Mesenchymal stem cell (in vitro differentiated cells and primary cell): ENCODE results near the gene PDE3B.

Experiments used
- DNase-seq: peaks from one replicate; pipeline ENCODE4 v3.0.0-alpha.2; 2013
- H2AFZ ChIP-seq: one replicate; pipeline ENCODE4 v1.6.1; 2013; ENCODE audit warnings: low read depth, mild to moderate bottlenecking, control low read depth, inconsistent platforms, low read length, moderate library complexity
- H2AK5ac ChIP-seq: 2 replicates; pipeline ENCODE4 v1.6.1; 2013; ENCODE audit warnings: low read length, moderate library complexity, mild to moderate bottlenecking, inconsistent platforms; ENCODE audit not compliant: severe bottlenecking
- H2BK120ac ChIP-seq: one replicate; pipeline ENCODE4 v1.6.1; 2013; ENCODE audit warnings: low read depth, mild to moderate bottlenecking, inconsistent platforms, low read length, moderate library complexity
- H2BK12ac ChIP-seq, 2 experiments: one replicate each; pipeline ENCODE4 v1.6.1; 2013; ENCODE audit warnings: inconsistent platforms in 2 of 2, low read length in 2 of 2, mild to moderate bottlenecking in 2 of 2, moderate library complexity in 2 of 2, control low read depth in 1 of 2
- H2BK15ac ChIP-seq: one replicate; pipeline ENCODE4 v1.6.1; 2013; ENCODE audit warnings: mild to moderate bottlenecking, low read depth, inconsistent platforms; ENCODE audit not compliant: poor library complexity, severe bottlenecking
- H2BK5ac ChIP-seq: 2 replicates; pipeline ENCODE4 v1.6.1; 2013; ENCODE audit warnings: low read depth, mild to moderate bottlenecking, low read length, control low read depth, inconsistent platforms; ENCODE audit not compliant: poor library complexity, severe bottlenecking
- H3K14ac ChIP-seq, 2 experiments: one replicate each; pipeline ENCODE4 v1.6.1; 2013; ENCODE audit warnings: inconsistent platforms in 2 of 2, low read length in 2 of 2, control low read depth in 1 of 2, mild to moderate bottlenecking in 1 of 2, moderate library complexity in 1 of 2
- H3K18ac ChIP-seq, 2 experiments: one replicate each; pipeline ENCODE4 v1.6.1; 2013; ENCODE audit warnings: inconsistent platforms in 2 of 2, low read length in 2 of 2, control low read depth in 1 of 2, low read depth in 1 of 2, mild to moderate bottlenecking in 1 of 2
- H3K23ac ChIP-seq, 2 experiments: one replicate each; pipeline ENCODE4 v1.6.1; 2013; ENCODE audit warnings: inconsistent platforms in 2 of 2, low read length in 2 of 2, mild to moderate bottlenecking in 2 of 2, moderate library complexity in 2 of 2, control low read depth in 1 of 2
- H3K27ac ChIP-seq: 2 replicates; pipeline ENCODE4 v1.5.1; 2013; ENCODE audit warnings: mild to moderate bottlenecking, moderate library complexity, low read length, control low read depth, inconsistent platforms; ENCODE audit not compliant: poor library complexity, severe bottlenecking
- H3K27me3 ChIP-seq, 2 experiments: 2 replicates each; pipeline versions ENCODE4 v1.6.1 to v1.7.0; 2013; ENCODE audit warnings: low read length in 2 of 2, mild to moderate bottlenecking in 2 of 2, moderate library complexity in 2 of 2, control low read depth in 1 of 2, inconsistent platforms in 1 of 2; ENCODE audit not compliant: control insufficient read depth in 1 of 2, insufficient read depth in 1 of 2
- H3K36me3 ChIP-seq, 2 experiments: 2 replicates each; pipeline versions ENCODE4 v1.6.1 to v1.7.0; 2013; ENCODE audit warnings: low read length in 2 of 2, control low read depth in 1 of 2, inconsistent platforms in 1 of 2, low read depth in 1 of 2, mild to moderate bottlenecking in 1 of 2; ENCODE audit not compliant: insufficient read depth in 2 of 2, control insufficient read depth in 1 of 2
- H3K4ac ChIP-seq, 2 experiments: one replicate each; pipeline ENCODE4 v1.6.1; 2013; ENCODE audit warnings: inconsistent platforms in 2 of 2, low read length in 2 of 2, mild to moderate bottlenecking in 2 of 2, moderate library complexity in 2 of 2, control low read depth in 1 of 2, low read depth in 1 of 2
- H3K4me1 ChIP-seq: 2 replicates; pipeline ENCODE4 v1.6.1; 2013; ENCODE audit warnings: low read depth, low read length, control low read depth; ENCODE audit not compliant: control insufficient read depth, insufficient read depth
- H3K4me2 ChIP-seq: 2 replicates; pipeline ENCODE4 v1.6.1; 2013; ENCODE audit warnings: low read length, mild to moderate bottlenecking, inconsistent platforms; ENCODE audit not compliant: poor library complexity, severe bottlenecking
- H3K4me3 ChIP-seq, 2 experiments: 2 replicates each; pipeline versions ENCODE4 v1.5.1 to v1.7.0; 2013; ENCODE audit warnings: low read length in 2 of 2, mild to moderate bottlenecking in 2 of 2, control low read depth in 1 of 2, low read depth in 1 of 2; ENCODE audit not compliant: insufficient read depth in 1 of 2
- H3K79me1 ChIP-seq: replicated peaks from 2 replicates; pipeline ENCODE4 v1.6.1; 2013; ENCODE audit warnings: mild to moderate bottlenecking, control low read depth, low read length, inconsistent platforms; ENCODE audit not compliant: poor library complexity, severe bottlenecking
- H3K9ac ChIP-seq: 2 replicates; pipeline ENCODE4 v1.7.0; 2013; ENCODE audit warnings: mild to moderate bottlenecking, low read length, moderate library complexity
- H3K9me3 ChIP-seq: 2 replicates; pipeline ENCODE4 v1.7.0; 2013; ENCODE audit warnings: mild to moderate bottlenecking, low read length; ENCODE audit not compliant: control insufficient read depth
- H4K8ac ChIP-seq: one replicate; pipeline ENCODE4 v1.6.1; 2013; ENCODE audit warnings: inconsistent platforms, mild to moderate bottlenecking, low read length, moderate library complexity
- H4K91ac ChIP-seq: one replicate; pipeline ENCODE4 v1.6.1; 2013; ENCODE audit warnings: mild to moderate bottlenecking, low read length, inconsistent platforms
- WGBS: methylation state at CpG from one replicate; pipeline ENCODE4 v1.1.7; 2013; ENCODE audit warnings: mixed read lengths; 5-methylcytosine and 5-hydroxymethylcytosine counted together

PDE3B gene

GRCh38 chr11:14852571-14853177 lies 209.1 kb downstream of the PDE3B start:
- Histone ChIP-seq H3K4me3 (no peak overlapping the region), H3K36me3 (no peaks in the 10 kb centered on the region), H3K23ac (no peak overlapping the region), H3K79me1 (no peaks in the 10 kb centered on the region), H3K14ac (no peak overlapping the region), H2BK5ac (no peak overlapping the region), H3K27ac (no peak overlapping the region), H2AFZ (no peak overlapping the region), H2AK5ac (no peak overlapping the region), H3K4me2 (no peak overlapping the region), H3K9me3 (no peaks in the 10 kb centered on the region), H3K27me3 (no peaks in the 10 kb centered on the region), H3K9ac (no peak overlapping the region), H3K4ac (no peak overlapping the region), H4K8ac (no peak overlapping the region), H2BK120ac (no peak overlapping the region), H2BK15ac (no peak overlapping the region), H4K91ac (no peak overlapping the region), H3K4me1 (no peaks in the 10 kb centered on the region), H2BK12ac (no peak overlapping the region), H3K18ac (no peak overlapping the region)
- WGBS, result 93% methylated on average over 3 of the region's 4 CpGs
- DNase-seq, result no peak

DNA sequence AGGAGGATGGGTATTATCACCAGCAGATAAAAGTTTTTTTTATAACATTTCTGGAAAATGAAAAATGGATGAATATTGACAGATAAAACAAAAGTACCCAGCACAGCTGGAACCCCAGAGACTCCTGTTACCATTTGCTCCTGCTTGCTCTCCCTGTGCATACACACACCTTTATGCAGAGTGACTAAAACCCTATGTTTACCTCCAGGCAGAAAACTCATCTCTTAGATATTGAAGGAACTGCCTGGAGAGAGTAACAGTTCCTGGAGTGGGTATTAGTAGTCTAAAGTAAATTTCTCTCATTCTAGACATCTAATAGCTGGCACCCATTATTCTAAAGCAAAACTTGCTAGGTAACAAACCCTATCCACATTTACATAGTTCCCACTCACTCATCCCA lies 210.5 kb downstream of the PDE3B start:
- Histone ChIP-seq H4K91ac (no peak overlapping the region), H3K27ac (no peak overlapping the region), H3K4me2 (no peak overlapping the region), H4K8ac (no peak overlapping the region), H3K4me3 (no peak overlapping the region), H2BK5ac (no peak overlapping the region), H3K14ac (no peak overlapping the region), H2BK120ac (no peak overlapping the region), H2AFZ (no peak overlapping the region), H3K23ac (no peak overlapping the region), H3K27me3 (no peaks in the 10 kb centered on the region), H2AK5ac (no peak overlapping the region), H3K36me3 (no peaks in the 10 kb centered on the region), H3K4me1 (no peaks in the 10 kb centered on the region), H3K79me1 (no peaks in the 10 kb centered on the region), H3K18ac (no peak overlapping the region), H2BK12ac (no peak overlapping the region), H2BK15ac (no peak overlapping the region), H3K9me3 (no peaks in the 10 kb centered on the region), H3K9ac (no peak overlapping the region), H3K4ac (no peak overlapping the region)
- DNase-seq, result no peak

GRCh38 chr11:14855890-14856289 lies 212.3 kb downstream of the PDE3B start:
- 100% methylated on average over 1 of the region's 1 CpG for WGBS
- Histone ChIP-seq H3K4me1 (no peaks in the 10 kb centered on the region), H3K27ac (no peak overlapping the region), H4K91ac (no peak overlapping the region), H3K36me3 (no peaks in the 10 kb centered on the region), H3K23ac (no peak overlapping the region), H3K14ac (no peak overlapping the region), H3K9ac (no peak overlapping the region), H2AK5ac (no peak overlapping the region), H3K79me1 (no peaks in the 10 kb centered on the region), H3K9me3 (no peaks in the 10 kb centered on the region), H4K8ac (no peak overlapping the region), H3K4me3 (no peak overlapping the region), H2BK120ac (no peak overlapping the region), H2AFZ (no peak overlapping the region), H2BK15ac (no peak overlapping the region), H2BK12ac (no peak overlapping the region), H3K4ac (no peak overlapping the region), H3K27me3 (no peaks in the 10 kb centered on the region), H3K18ac (no peak overlapping the region), H2BK5ac (no peak overlapping the region), H3K4me2 (no peak overlapping the region)
- DNase-seq, result no peak

DNA sequence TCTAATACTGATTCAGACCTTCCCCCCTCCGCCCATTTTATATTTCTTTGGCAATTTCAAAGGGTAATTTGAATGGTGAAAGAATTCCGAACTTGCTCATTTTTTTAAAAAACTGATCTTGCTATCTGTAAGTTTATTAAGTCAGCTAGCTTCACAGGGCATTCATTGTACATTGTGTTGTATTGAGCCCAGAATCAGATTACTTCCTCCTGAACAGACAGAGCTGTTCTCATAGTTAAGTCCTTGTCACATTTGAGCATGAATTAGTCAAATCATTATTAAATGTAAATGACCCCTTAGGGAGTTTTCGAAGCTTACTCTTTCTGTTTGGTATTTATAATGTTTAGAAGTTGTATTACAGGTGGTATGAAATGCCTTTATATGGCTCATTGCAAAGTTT lies 214.0 kb downstream of the PDE3B start:
- no peaks in the 10 kb centered on the region for H3K36me3 ChIP-seq
- no peak overlapping the region for H2BK15ac ChIP-seq
- no peak overlapping the region for H3K27ac ChIP-seq
- H3K18ac ChIP-seq, result no peak overlapping the region
- H3K4me2 ChIP-seq, result no peak overlapping the region
- no peak overlapping the region for H2AK5ac ChIP-seq
- H3K23ac ChIP-seq, result no peak overlapping the region
- H4K8ac ChIP-seq, result no peak overlapping the region
- no peaks in the 10 kb centered on the region for H3K27me3 ChIP-seq
- no peak overlapping the region for H3K4ac ChIP-seq
- no peaks in the 10 kb centered on the region for H3K4me1 ChIP-seq
- no peak overlapping the region for H2BK12ac ChIP-seq
- H3K14ac ChIP-seq, result no peak overlapping the region
- H2BK5ac ChIP-seq, result no peak overlapping the region
- H2AFZ ChIP-seq, result no peak overlapping the region
- WGBS, result no CpG with 5 or more reads among the region's 3 CpGs
- H4K91ac ChIP-seq, result no peak overlapping the region
- H2BK120ac ChIP-seq, result no peak overlapping the region
- no peak overlapping the region for H3K4me3 ChIP-seq
- DNase-seq, result no peak
- no peaks in the 10 kb centered on the region for H3K9me3 ChIP-seq
- H3K79me1 ChIP-seq, result no peaks in the 10 kb centered on the region
- no peak overlapping the region for H3K9ac ChIP-seq
